Measurements from ENCODE around the gene ADGRG1. TPM values are rescaled to one million over a fixed set of nuclear protein-coding genes. Genes with fewer than 3 reads are reported as not detected.

ADGRG1 gene
- polyA plus RNA-seq, 4 donors = 4.1 to 158 (median 26.0) TPM

GRCh38 chr16:57666353-57667047 is 38.1 kb downstream of the ADGRG1 start:
- no peaks in the 10 kb centered on the region for H3K9me3 ChIP-seq (ENCODE audit: control insufficient read depth in 2 of 2, insufficient read depth in 1 of 2, low read depth in 1 of 2, low read length in 1 of 2)
- peaks cover 0 to 45% (median 5%) of the 10 kb centered on the region in 3 donors for H3K36me3 ChIP-seq (ENCODE audit: control insufficient read depth in 3 of 3, insufficient read depth in 2 of 3, low read depth in 1 of 3, low read length in 3 of 3)
- H3K27me3 ChIP-seq (ENCODE audit: control insufficient read depth in 3 of 3, insufficient read depth in 3 of 3, low read length in 3 of 3) = no peaks in the 10 kb centered on the region
- no peak overlapping the region for H3K4me3 ChIP-seq (ENCODE audit: low read depth in 1 of 3, low read length in 3 of 3)
- 65 to 75% (median 73%) methylated on average over 10 to 11 of the region's 11 CpGs for WGBS, 3 donors
- no peaks in the 10 kb centered on the region for H3K4me1 ChIP-seq (ENCODE audit: control insufficient read depth in 3 of 3, insufficient read depth in 2 of 3, low read depth in 1 of 3, low read length in 2 of 3)
- no peak for FAIRE-seq
- DNase-seq = no peak
- H3K27ac ChIP-seq (ENCODE audit: low read depth in 1 of 3, low read length in 2 of 3) = no peak overlapping the region

- FAIRE-seq (no peak), DNase-seq (no peak)
- H3K27me3 ChIP-seq (ENCODE audit: control insufficient read depth in 3 of 3, insufficient read depth in 3 of 3, low read length in 3 of 3) = no peaks in the 10 kb centered on the region
- H3K9me3 ChIP-seq (ENCODE audit: control insufficient read depth in 2 of 2, insufficient read depth in 1 of 2, low read depth in 1 of 2, low read length in 1 of 2) = no peaks in the 10 kb centered on the region
- H3K27ac ChIP-seq (ENCODE audit: low read depth in 1 of 3, low read length in 2 of 3) = no peak overlapping the region
- H3K36me3 ChIP-seq (ENCODE audit: control insufficient read depth in 3 of 3, insufficient read depth in 2 of 3, low read depth in 1 of 3, low read length in 3 of 3) = peaks cover 0 to 39% (median 5%) of the 10 kb centered on the region in 3 donors
- WGBS, 3 donors = 66 to 79% (median 67%) methylated on average over 5 of the region's 5 CpGs
- H3K4me1 ChIP-seq (ENCODE audit: control insufficient read depth in 3 of 3, insufficient read depth in 2 of 3, low read depth in 1 of 3, low read length in 2 of 3) = no peaks in the 10 kb centered on the region
- no peak overlapping the region for H3K4me3 ChIP-seq (ENCODE audit: low read depth in 1 of 3, low read length in 3 of 3)
Measured at GRCh38 chr16:57667048-57667525, 38.7 kb downstream of the ADGRG1 start.

- no peaks in the 10 kb centered on the region for H3K4me1 ChIP-seq (ENCODE audit: control insufficient read depth in 3 of 3, insufficient read depth in 2 of 3, low read depth in 1 of 3, low read length in 2 of 3)
- 56 to 72% (median 58%) methylated on average over 17 of the region's 17 CpGs for WGBS, 3 donors
- FAIRE-seq = no peak
- no peaks in the 10 kb centered on the region for H3K9me3 ChIP-seq (ENCODE audit: control insufficient read depth in 2 of 2, insufficient read depth in 1 of 2, low read depth in 1 of 2, low read length in 1 of 2)
- DNase-seq = peak in 1 of 2 donors; percentile 31
- H3K36me3 ChIP-seq (ENCODE audit: control insufficient read depth in 3 of 3, insufficient read depth in 2 of 3, low read depth in 1 of 3, low read length in 3 of 3) = peaks cover 0 to 33% (median 5%) of the 10 kb centered on the region in 3 donors
- H3K4me3 ChIP-seq (ENCODE audit: low read depth in 1 of 3, low read length in 3 of 3) = no peak overlapping the region
- H3K27ac ChIP-seq (ENCODE audit: low read depth in 1 of 3, low read length in 2 of 3) = peak overlapping the region in 1 of 3 donors; percentile 16
- no peaks in the 10 kb centered on the region for H3K27me3 ChIP-seq (ENCODE audit: control insufficient read depth in 3 of 3, insufficient read depth in 3 of 3, low read length in 3 of 3)
Measured at GRCh38 chr16:57667526-57668262, 39.3 kb downstream of the ADGRG1 start.

GRCh38 chr16:57668263-57668571 is 39.8 kb downstream of the ADGRG1 start, which contains the start of gene ADGRG3:
Gene ADGRG3 (plus strand): TSS chr16:57668306. CDS start chr16:57668348, 42 bp downstream.
- 61 to 84% (median 78%) methylated on average over 9 to 11 of the region's 11 CpGs for WGBS, 3 donors
- Histone ChIP-seq H3K4me3 (ENCODE audit: low read depth in 1 of 3, low read length in 3 of 3) (no peak within 1 kb of the TSS), H3K9me3 (ENCODE audit: control insufficient read depth in 2 of 2, insufficient read depth in 1 of 2, low read depth in 1 of 2, low read length in 1 of 2) (no peaks in the 10 kb centered on the region), H3K27me3 (ENCODE audit: control insufficient read depth in 3 of 3, insufficient read depth in 3 of 3, low read length in 3 of 3) (no peaks in the 10 kb centered on the region), H3K4me1 (ENCODE audit: control insufficient read depth in 3 of 3, insufficient read depth in 2 of 3, low read depth in 1 of 3, low read length in 2 of 3) (no peaks in the 10 kb centered on the region), H3K36me3 (ENCODE audit: control insufficient read depth in 3 of 3, insufficient read depth in 2 of 3, low read depth in 1 of 3, low read length in 3 of 3) (peaks cover 0 to 28% (median 2%) of the 10 kb centered on the region in 3 donors), H3K27ac (ENCODE audit: low read depth in 1 of 3, low read length in 2 of 3) (peak within 1 kb of the TSS in 1 of 3 donors; percentile 38)
- DNase-seq = no peak
- FAIRE-seq = no peak

GRCh38 chr16:57668630-57669475 is 40.4 kb downstream of the ADGRG1 start:
- Histone ChIP-seq H3K9me3 (ENCODE audit: control insufficient read depth in 2 of 2, insufficient read depth in 1 of 2, low read depth in 1 of 2, low read length in 1 of 2) (no peaks in the 10 kb centered on the region), H3K27ac (ENCODE audit: low read depth in 1 of 3, low read length in 2 of 3) (peak overlapping the region in 1 of 3 donors; percentile 38), H3K27me3 (ENCODE audit: control insufficient read depth in 3 of 3, insufficient read depth in 3 of 3, low read length in 3 of 3) (peaks cover 0 to 2% (median 0%) of the 10 kb centered on the region in 3 donors), H3K36me3 (ENCODE audit: control insufficient read depth in 3 of 3, insufficient read depth in 2 of 3, low read depth in 1 of 3, low read length in 3 of 3) (peaks cover 0 to 21% (median 2%) of the 10 kb centered on the region in 3 donors), H3K4me3 (ENCODE audit: low read depth in 1 of 3, low read length in 3 of 3) (no peak overlapping the region), H3K4me1 (ENCODE audit: control insufficient read depth in 3 of 3, insufficient read depth in 2 of 3, low read depth in 1 of 3, low read length in 2 of 3) (no peaks in the 10 kb centered on the region)
- WGBS, 3 donors = 81 to 89% (median 83%) methylated on average over 20 of the region's 20 CpGs
- no peak for DNase-seq
- FAIRE-seq = no peak

GRCh38 chr16:57669476-57670162 is 41.2 kb downstream of the ADGRG1 start:
- H3K36me3 ChIP-seq (ENCODE audit: control insufficient read depth in 3 of 3, insufficient read depth in 2 of 3, low read depth in 1 of 3, low read length in 3 of 3) = peaks cover 0 to 14% (median 0%) of the 10 kb centered on the region in 3 donors

GRCh38 chr16:57670196-57670595 is 41.8 kb downstream of the ADGRG1 start:
- H3K4me3 ChIP-seq (ENCODE audit: low read depth in 1 of 3, low read length in 3 of 3) = no peak overlapping the region
- WGBS, 3 donors = 33 to 49% (median 37%) methylated on average over 4 of the region's 4 CpGs
- H3K4me1 ChIP-seq (ENCODE audit: control insufficient read depth in 3 of 3, insufficient read depth in 2 of 3, low read depth in 1 of 3, low read length in 2 of 3) = no peaks in the 10 kb centered on the region
- H3K27me3 ChIP-seq (ENCODE audit: control insufficient read depth in 3 of 3, insufficient read depth in 3 of 3, low read length in 3 of 3) = peaks cover 0 to 2% (median 0%) of the 10 kb centered on the region in 3 donors
- H3K36me3 ChIP-seq (ENCODE audit: control insufficient read depth in 3 of 3, insufficient read depth in 2 of 3, low read depth in 1 of 3, low read length in 3 of 3) = peaks cover 0 to 10% (median 0%) of the 10 kb centered on the region in 3 donors
- H3K27ac ChIP-seq (ENCODE audit: low read depth in 1 of 3, low read length in 2 of 3) = no peak overlapping the region
- FAIRE-seq (no peak), DNase-seq (no peak)
- H3K9me3 ChIP-seq (ENCODE audit: control insufficient read depth in 2 of 2, insufficient read depth in 1 of 2, low read depth in 1 of 2, low read length in 1 of 2) = no peaks in the 10 kb centered on the region

More at GRCh38 chr16:57669476-57670162, 41.2 kb downstream of the ADGRG1 start:
- Histone ChIP-seq H3K27me3 (ENCODE audit: control insufficient read depth in 3 of 3, insufficient read depth in 3 of 3, low read length in 3 of 3) (peaks cover 0 to 2% (median 0%) of the 10 kb centered on the region in 3 donors), H3K27ac (ENCODE audit: low read depth in 1 of 3, low read length in 2 of 3) (no peak overlapping the region), H3K4me3 (ENCODE audit: low read depth in 1 of 3, low read length in 3 of 3) (no peak overlapping the region), H3K4me1 (ENCODE audit: control insufficient read depth in 3 of 3, insufficient read depth in 2 of 3, low read depth in 1 of 3, low read length in 2 of 3) (no peaks in the 10 kb centered on the region), H3K9me3 (ENCODE audit: control insufficient read depth in 2 of 2, insufficient read depth in 1 of 2, low read depth in 1 of 2, low read length in 1 of 2) (no peaks in the 10 kb centered on the region)
- no peak for FAIRE-seq
- 78 to 88% (median 81%) methylated on average over 9 to 12 of the region's 12 CpGs for WGBS, 3 donors
- no peak for DNase-seq
